Breast epithelium (tissue), 3 donors: ENCODE results near the gene CXCL11.

Source experiments
- POLR2A ChIP-seq: fragments of 450-650 bp; IDR thresholded peaks from one replicate; pipeline ENCODE4 v1.6.1; 2016; ENCODE audit warnings: antibody characterized with exemption, mild to moderate bottlenecking, moderate library complexity
- TF ChIP-seq, protein P1 (sequence below), 3 donors: fragments of 450-650 bp; IDR thresholded peaks; one replicate each; pipeline ENCODE4 v1.5.1; 2016 to 2017; ENCODE audit warnings: antibody characterized with exemption in 3 of 3, mild to moderate bottlenecking in 3 of 3, moderate library complexity in 3 of 3

DNA sequence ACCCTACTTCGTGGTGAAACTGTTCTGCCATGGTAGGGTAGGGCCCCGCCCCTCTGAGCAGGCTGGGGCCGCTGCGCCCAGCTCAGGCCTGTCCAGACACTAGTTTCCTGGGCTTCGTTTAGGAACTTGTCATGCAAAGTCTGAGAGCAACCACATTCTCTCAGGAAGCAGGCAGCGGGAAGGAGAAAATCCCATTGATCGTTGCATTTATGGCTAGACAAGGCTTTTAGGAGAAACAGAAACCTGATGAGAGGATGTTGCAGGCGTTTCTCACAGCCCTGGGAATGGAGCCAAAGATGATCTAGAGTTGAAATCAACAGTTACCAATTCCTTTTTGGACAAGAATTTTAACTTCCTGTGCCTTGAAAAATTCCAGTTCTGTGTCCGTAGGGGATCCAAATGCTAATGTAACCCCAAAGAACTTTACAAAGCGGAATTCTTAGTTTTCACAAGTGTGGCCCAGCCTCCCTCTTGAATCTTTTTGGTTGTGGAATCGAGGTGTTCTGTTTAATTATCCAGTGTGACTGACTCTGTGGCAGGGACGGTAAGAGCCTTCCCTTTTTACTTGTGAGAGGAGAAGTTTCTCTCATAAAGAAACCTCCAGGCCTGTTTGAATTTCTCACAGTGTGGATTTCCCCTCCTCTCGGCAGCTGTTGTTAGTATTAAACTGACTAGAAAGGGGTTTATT lies 24.0 kb downstream of the CXCL11 start:
- TF ChIP-seq, protein P1, sequence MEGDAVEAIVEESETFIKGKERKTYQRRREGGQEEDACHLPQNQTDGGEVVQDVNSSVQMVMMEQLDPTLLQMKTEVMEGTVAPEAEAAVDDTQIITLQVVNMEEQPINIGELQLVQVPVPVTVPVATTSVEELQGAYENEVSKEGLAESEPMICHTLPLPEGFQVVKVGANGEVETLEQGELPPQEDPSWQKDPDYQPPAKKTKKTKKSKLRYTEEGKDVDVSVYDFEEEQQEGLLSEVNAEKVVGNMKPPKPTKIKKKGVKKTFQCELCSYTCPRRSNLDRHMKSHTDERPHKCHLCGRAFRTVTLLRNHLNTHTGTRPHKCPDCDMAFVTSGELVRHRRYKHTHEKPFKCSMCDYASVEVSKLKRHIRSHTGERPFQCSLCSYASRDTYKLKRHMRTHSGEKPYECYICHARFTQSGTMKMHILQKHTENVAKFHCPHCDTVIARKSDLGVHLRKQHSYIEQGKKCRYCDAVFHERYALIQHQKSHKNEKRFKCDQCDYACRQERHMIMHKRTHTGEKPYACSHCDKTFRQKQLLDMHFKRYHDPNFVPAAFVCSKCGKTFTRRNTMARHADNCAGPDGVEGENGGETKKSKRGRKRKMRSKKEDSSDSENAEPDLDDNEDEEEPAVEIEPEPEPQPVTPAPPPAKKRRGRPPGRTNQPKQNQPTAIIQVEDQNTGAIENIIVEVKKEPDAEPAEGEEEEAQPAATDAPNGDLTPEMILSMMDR (IDR thresholded peaks at IDR 0.05), result no peak
- TF ChIP-seq POLR2A, result no peak
